GM23338 (cell line): Measurements from ENCODE around the gene SELE. TPM values are rescaled to one million over a fixed set of nuclear protein-coding genes. Genes with fewer than 3 reads are reported as not detected.

ENCODE experiments used
- ATAC-seq: fragments of 200-7000 bp; cut with Tn5 transposase; 3 replicates; pipeline ENCODE4 v1.9.1; 2020
- DNase-seq: peaks from one replicate; pipeline ENCODE4 v3.0.0-alpha.2; 2015; ENCODE audit warnings: low spot score
- H2AFZ ChIP-seq: fragments of 200-600 bp; sonication (generic); 2 replicates; pipeline ENCODE4 v1.8.0; 2016; ENCODE audit warnings: antibody characterized with exemption, mild to moderate bottlenecking, moderate library complexity
- H3F3A ChIP-seq: fragments of 200-600 bp; sonication (generic); replicated peaks from 2 replicates; pipeline ENCODE4 v1.8.0; 2017; ENCODE audit warnings: antibody characterized with exemption, mixed run types, low read depth
- H3K27ac ChIP-seq: fragments of 200-600 bp; sonication (generic); 2 replicates; pipeline ENCODE4 v1.6.1; 2016; ENCODE audit warnings: low read depth
- H3K27me3 ChIP-seq: fragments of 200-600 bp; sonication (generic); 2 replicates; pipeline ENCODE4 v1.8.0; 2016; ENCODE audit warnings: mild to moderate bottlenecking, mixed run types, moderate library complexity; ENCODE audit not compliant: insufficient read depth
- H3K36me3 ChIP-seq: fragments of 200-600 bp; sonication (generic); 2 replicates; pipeline ENCODE4 v1.8.0; 2016; ENCODE audit warnings: mild to moderate bottlenecking; ENCODE audit not compliant: insufficient read depth
- H3K4me1 ChIP-seq: fragments of 200-600 bp; sonication (generic); 2 replicates; pipeline ENCODE4 v1.8.0; 2016; ENCODE audit warnings: mild to moderate bottlenecking, moderate library complexity; ENCODE audit not compliant: insufficient read depth
- H3K4me2 ChIP-seq: fragments of 200-600 bp; sonication (generic); 2 replicates; pipeline ENCODE4 v1.7.1; 2017; ENCODE audit warnings: mixed run types
- H3K4me3 ChIP-seq: fragments of 200-600 bp; sonication (generic); 2 replicates; pipeline ENCODE4 v1.6.1; 2016; ENCODE audit warnings: mixed run types
- H3K79me2 ChIP-seq: fragments of 200-600 bp; sonication (generic); replicated peaks from 2 replicates; pipeline ENCODE4 v1.8.0; 2017; ENCODE audit warnings: mild to moderate bottlenecking; ENCODE audit not compliant: insufficient read depth
- H3K9me2 ChIP-seq: fragments of 200-600 bp; sonication (generic); 2 replicates; pipeline ENCODE4 v1.8.0; 2017; ENCODE audit not compliant: insufficient read depth
- H4K20me1 ChIP-seq: fragments of 200-600 bp; sonication (generic); replicated peaks from 2 replicates; pipeline ENCODE4 v1.8.0; 2017; ENCODE audit warnings: mild to moderate bottlenecking; ENCODE audit not compliant: insufficient read depth
- H3K27ac Mint-ChIP-seq: 2 replicates; pipeline ENCODE4 v1.8.0; 2020; ENCODE audit warnings: inconsistent platforms, mild to moderate bottlenecking, moderate library complexity, mixed read lengths
- H3K27me3 Mint-ChIP-seq: 3 replicates; pipeline ENCODE4 v1.8.0; 2022; ENCODE audit warnings: low read depth, mild to moderate bottlenecking, moderate library complexity, mixed read lengths, inconsistent platforms; ENCODE audit not compliant: insufficient read depth, poor library complexity
- H3K36me3 Mint-ChIP-seq: 3 replicates; pipeline ENCODE4 v1.8.0; 2021; ENCODE audit warnings: low read depth, mild to moderate bottlenecking, inconsistent platforms, moderate library complexity, mixed read lengths
- H3K4me1 Mint-ChIP-seq: 3 replicates; pipeline ENCODE4 v1.8.0; 2020; ENCODE audit warnings: mild to moderate bottlenecking, inconsistent platforms, mixed read lengths
- H3K4me3 Mint-ChIP-seq: 3 replicates; pipeline ENCODE4 v1.8.0; 2021; ENCODE audit warnings: moderate library complexity, mild to moderate bottlenecking, inconsistent platforms, mixed read lengths
- H3K9me3 Mint-ChIP-seq: 3 replicates; pipeline ENCODE4 v1.8.0; 2020; ENCODE audit warnings: moderate library complexity, mild to moderate bottlenecking, inconsistent platforms, mixed read lengths
- EZH2 ChIP-seq: fragments of 200-600 bp; sonication (generic); IDR thresholded peaks from one replicate; pipeline ENCODE4 v1.8.0; 2017; ENCODE audit warnings: antibody characterized with exemption, mild to moderate bottlenecking, low read depth; ENCODE audit not compliant: unreplicated experiment
- EZH2phosphoT487 ChIP-seq: fragments of 200-600 bp; sonication (generic); IDR thresholded peaks from one replicate; pipeline ENCODE4 v1.8.1; 2018; ENCODE audit warnings: antibody characterized with exemption; ENCODE audit not compliant: unreplicated experiment
- POLR2AphosphoS5 ChIP-seq: IDR thresholded peaks from 2 replicates; pipeline ENCODE4 v1.6.1; 2016; ENCODE audit warnings: antibody characterized with exemption, low read depth
- ZNF114 ChIP-seq: fragments of 250-450 bp; sonication (Bioruptor Pico); IDR thresholded peaks from 2 replicates; pipeline ENCODE4 v1.5.0; 2020; ENCODE audit warnings: mild to moderate bottlenecking, moderate library complexity
- ZNF331 ChIP-seq: fragments of 250-450 bp; sonication (Bioruptor Pico); IDR thresholded peaks from 2 replicates; pipeline ENCODE4 v1.5.0; 2020; ENCODE audit warnings: low read depth, mild to moderate bottlenecking, moderate library complexity
- long read RNA-seq: library from polyadenylated mRNA; unstranded; transcript quantifications from one replicate; pipeline ENCODE4 v2.0.0, GENCODE V29; 2020; ENCODE audit not compliant: unreplicated experiment
- polyA plus RNA-seq: library from polyadenylated mRNA; unstranded; fragments of >200 nt; fragmentation: Nextera tagmentation; extraction: Ambion mirVana; gene quantifications from 2 replicates; pipeline ENCODE4 v1.2.1, GENCODE V29; 2016
- total RNA-seq: library from RNA; depleted of rRNA; stranded (reverse); fragments of >200 nt; shearing (Covaris generic); gene quantifications from 2 replicates; pipeline ENCODE4 v1.2.3, GENCODE V29; 2014; rRNA removed
- TF ChIP-seq, protein P1 (sequence below): IDR thresholded peaks from 2 replicates; pipeline ENCODE4 v1.6.1; 2016; ENCODE audit warnings: antibody characterized with exemption
- TF ChIP-seq, protein P2 (sequence below): fragments of 250-450 bp; sonication (Bioruptor Pico); IDR thresholded peaks from 2 replicates; pipeline ENCODE4 v1.5.0; 2020; ENCODE audit warnings: mild to moderate bottlenecking, moderate library complexity

Gene SELE, protein sequence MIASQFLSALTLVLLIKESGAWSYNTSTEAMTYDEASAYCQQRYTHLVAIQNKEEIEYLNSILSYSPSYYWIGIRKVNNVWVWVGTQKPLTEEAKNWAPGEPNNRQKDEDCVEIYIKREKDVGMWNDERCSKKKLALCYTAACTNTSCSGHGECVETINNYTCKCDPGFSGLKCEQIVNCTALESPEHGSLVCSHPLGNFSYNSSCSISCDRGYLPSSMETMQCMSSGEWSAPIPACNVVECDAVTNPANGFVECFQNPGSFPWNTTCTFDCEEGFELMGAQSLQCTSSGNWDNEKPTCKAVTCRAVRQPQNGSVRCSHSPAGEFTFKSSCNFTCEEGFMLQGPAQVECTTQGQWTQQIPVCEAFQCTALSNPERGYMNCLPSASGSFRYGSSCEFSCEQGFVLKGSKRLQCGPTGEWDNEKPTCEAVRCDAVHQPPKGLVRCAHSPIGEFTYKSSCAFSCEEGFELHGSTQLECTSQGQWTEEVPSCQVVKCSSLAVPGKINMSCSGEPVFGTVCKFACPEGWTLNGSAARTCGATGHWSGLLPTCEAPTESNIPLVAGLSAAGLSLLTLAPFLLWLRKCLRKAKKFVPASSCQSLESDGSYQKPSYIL
- total RNA-seq = not detected in 2 replicates
- polyA plus RNA-seq = not detected in 2 replicates
- long read RNA-seq = 0 reads

GRCh38 chr1:169733924-169734323 is at the start of gene SELE:
TSS of gene SELE (minus strand) at chr1:169734079. CDS start at chr1:169733612, 467 bp downstream.
- Histone ChIP-seq H3K4me2 (no peak within 1 kb of the TSS), H3F3A (no peaks in the 10 kb centered on the region), H3K4me1 (no peaks in the 10 kb centered on the region), H3K27me3 (no peaks in the 10 kb centered on the region), H4K20me1 (no peaks in the 10 kb centered on the region), H2AFZ (no peak within 1 kb of the TSS), H3K36me3 (no peaks in the 10 kb centered on the region), H3K27ac (no peak within 1 kb of the TSS), H3K9me2 (no peaks in the 10 kb centered on the region), H3K79me2 (no peaks in the 10 kb centered on the region), H3K4me3 (no peak within 1 kb of the TSS)
- Mint-ChIP-seq H3K36me3 (no peaks in the 10 kb centered on the region), H3K4me1 (peaks cover 12% of the 10 kb centered on the region; the same call in 2 of the 3 replicates), H3K4me3 (no peak within 1 kb of the TSS), H3K27ac (no peak within 1 kb of the TSS), H3K9me3 (no peaks in the 10 kb centered on the region), H3K27me3 (peaks cover 2% of the 10 kb centered on the region)
- no peak for DNase-seq
- no peak for ATAC-seq
- TF ChIP-seq ZNF114 (CRISPR knock-in tag) (no peak), EZH2 (no peak), ZNF331 (CRISPR knock-in tag) (no peak), EZH2phosphoT487 (no peak), POLR2AphosphoS5 (no peak)
- TF ChIP-seq, protein P1, sequence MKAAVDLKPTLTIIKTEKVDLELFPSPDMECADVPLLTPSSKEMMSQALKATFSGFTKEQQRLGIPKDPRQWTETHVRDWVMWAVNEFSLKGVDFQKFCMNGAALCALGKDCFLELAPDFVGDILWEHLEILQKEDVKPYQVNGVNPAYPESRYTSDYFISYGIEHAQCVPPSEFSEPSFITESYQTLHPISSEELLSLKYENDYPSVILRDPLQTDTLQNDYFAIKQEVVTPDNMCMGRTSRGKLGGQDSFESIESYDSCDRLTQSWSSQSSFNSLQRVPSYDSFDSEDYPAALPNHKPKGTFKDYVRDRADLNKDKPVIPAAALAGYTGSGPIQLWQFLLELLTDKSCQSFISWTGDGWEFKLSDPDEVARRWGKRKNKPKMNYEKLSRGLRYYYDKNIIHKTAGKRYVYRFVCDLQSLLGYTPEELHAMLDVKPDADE = no peak
- TF ChIP-seq, protein P2, sequence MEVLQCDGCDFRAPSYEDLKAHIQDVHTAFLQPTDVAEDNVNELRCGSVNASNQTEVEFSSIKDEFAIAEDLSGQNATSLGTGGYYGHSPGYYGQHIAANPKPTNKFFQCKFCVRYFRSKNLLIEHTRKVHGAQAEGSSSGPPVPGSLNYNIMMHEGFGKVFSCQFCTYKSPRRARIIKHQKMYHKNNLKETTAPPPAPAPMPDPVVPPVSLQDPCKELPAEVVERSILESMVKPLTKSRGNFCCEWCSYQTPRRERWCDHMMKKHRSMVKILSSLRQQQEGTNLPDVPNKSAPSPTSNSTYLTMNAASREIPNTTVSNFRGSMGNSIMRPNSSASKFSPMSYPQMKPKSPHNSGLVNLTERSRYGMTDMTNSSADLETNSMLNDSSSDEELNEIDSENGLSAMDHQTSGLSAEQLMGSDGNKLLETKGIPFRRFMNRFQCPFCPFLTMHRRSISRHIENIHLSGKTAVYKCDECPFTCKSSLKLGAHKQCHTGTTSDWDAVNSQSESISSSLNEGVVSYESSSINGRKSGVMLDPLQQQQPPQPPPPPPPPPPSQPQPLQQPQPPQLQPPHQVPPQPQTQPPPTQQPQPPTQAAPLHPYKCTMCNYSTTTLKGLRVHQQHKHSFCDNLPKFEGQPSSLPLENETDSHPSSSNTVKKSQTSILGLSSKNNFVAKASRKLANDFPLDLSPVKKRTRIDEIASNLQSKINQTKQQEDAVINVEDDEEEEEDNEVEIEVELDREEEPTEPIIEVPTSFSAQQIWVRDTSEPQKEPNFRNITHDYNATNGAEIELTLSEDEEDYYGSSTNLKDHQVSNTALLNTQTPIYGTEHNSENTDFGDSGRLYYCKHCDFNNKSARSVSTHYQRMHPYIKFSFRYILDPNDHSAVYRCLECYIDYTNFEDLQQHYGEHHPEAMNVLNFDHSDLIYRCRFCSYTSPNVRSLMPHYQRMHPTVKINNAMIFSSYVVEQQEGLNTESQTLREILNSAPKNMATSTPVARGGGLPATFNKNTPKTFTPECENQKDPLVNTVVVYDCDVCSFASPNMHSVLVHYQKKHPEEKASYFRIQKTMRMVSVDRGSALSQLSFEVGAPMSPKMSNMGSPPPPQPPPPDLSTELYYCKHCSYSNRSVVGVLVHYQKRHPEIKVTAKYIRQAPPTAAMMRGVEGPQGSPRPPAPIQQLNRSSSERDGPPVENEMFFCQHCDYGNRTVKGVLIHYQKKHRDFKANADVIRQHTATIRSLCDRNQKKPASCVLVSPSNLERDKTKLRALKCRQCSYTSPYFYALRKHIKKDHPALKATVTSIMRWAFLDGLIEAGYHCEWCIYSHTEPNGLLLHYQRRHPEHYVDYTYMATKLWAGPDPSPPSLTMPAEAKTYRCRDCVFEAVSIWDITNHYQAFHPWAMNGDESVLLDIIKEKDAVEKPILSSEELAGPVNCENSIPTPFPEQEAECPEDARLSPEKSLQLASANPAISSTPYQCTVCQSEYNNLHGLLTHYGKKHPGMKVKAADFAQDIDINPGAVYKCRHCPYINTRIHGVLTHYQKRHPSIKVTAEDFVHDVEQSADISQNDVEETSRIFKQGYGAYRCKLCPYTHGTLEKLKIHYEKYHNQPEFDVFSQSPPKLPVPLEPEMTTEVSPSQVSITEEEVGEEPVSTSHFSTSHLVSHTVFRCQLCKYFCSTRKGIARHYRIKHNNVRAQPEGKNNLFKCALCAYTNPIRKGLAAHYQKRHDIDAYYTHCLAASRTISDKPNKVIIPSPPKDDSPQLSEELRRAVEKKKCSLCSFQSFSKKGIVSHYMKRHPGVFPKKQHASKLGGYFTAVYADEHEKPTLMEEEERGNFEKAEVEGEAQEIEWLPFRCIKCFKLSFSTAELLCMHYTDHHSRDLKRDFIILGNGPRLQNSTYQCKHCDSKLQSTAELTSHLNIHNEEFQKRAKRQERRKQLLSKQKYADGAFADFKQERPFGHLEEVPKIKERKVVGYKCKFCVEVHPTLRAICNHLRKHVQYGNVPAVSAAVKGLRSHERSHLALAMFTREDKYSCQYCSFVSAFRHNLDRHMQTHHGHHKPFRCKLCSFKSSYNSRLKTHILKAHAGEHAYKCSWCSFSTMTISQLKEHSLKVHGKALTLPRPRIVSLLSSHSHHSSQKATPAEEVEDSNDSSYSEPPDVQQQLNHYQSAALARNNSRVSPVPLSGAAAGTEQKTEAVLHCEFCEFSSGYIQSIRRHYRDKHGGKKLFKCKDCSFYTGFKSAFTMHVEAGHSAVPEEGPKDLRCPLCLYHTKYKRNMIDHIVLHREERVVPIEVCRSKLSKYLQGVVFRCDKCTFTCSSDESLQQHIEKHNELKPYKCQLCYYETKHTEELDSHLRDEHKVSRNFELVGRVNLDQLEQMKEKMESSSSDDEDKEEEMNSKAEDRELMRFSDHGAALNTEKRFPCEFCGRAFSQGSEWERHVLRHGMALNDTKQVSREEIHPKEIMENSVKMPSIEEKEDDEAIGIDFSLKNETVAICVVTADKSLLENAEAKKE (CRISPR knock-in tag) = no peak
